Measurements from ENCODE around the gene RASGRF2.

RASGRF2 gene

DNA sequence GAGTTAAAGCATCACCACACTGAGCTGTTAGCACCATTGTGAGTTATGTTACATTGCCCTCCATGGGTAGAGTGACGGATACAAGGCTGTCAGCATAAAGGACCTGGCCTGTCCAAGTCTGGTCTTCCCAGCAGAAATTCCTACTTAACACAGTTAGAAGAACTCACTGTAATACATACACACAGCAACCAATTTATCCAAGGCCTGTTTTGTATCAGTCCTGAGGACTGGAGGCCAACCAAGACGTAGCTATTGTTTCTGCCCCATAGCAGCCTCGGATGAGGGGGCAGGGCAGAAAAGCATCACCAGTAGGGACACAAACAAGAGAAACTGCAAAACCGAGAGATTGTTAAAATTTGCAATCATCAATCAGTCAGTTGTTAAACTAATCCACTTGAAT is 206.9 kb downstream of the RASGRF2 start:
- no peak for DNase-seq (ENCODE audit: low read depth in 2 of 2, low spot score in 1 of 2)

DNA sequence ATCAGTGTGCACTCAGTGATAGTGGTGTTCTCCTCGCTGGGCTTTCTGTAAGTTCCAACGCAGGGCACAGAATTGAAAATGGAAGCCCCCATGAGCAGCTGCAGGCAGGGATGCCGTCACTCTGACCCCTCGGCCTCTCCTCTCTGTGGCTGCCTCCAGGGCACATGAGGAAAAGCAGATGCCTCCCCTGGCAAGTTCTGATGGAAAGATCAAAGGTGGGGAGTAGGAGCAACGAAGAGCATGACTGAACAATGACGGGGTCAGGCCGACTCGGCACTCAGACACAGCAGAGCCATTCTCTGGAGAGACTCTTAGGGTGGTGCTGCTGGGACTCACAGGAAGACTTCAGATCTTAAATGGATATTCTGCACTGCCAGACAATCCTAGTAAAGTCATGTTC is 207.4 kb downstream of the RASGRF2 start:
- DNase-seq (ENCODE audit: low read depth in 2 of 2, low spot score in 1 of 2): no peak

DNA sequence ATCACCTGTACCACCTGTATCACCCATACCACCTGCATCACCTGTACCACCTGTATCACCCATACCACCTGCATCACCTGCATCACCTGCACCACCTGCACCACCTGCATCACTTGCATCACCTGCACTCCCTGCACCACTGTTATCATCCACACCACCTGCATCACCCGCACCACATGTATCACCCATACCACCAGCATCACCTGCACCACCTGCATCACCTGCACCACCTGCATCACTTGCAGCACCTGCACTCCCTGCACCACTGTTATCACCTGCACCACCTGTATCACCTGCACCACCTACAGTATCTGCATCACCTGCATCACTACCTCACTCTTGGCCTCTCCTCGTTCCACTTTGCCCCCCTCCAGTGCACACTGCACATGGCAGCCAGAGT is 209.8 kb downstream of the RASGRF2 start:
- DNase-seq (ENCODE audit: low read depth in 2 of 2, low spot score in 1 of 2): no peak

DNA sequence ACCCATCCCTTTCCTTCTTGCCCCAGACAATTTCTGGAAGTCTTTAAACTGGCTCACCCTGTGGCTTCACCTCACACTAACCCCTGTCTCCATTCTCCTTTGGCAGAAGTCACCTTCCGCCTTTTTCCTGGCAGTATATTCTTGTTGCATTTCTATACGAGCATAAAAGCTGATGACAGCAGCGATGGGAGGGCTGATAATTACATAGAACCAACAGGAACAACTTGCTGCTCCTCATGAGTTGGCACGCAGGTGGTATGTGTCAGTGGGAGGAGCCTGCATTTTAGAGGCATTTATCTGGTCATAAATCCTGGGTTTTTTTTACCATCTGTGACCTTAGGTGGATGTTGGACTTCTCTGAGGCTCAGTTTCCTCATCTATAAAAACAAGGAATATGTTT is 211.6 kb downstream of the RASGRF2 start:
- no peak for DNase-seq (ENCODE audit: low read depth in 2 of 2, low spot score in 1 of 2)

DNA sequence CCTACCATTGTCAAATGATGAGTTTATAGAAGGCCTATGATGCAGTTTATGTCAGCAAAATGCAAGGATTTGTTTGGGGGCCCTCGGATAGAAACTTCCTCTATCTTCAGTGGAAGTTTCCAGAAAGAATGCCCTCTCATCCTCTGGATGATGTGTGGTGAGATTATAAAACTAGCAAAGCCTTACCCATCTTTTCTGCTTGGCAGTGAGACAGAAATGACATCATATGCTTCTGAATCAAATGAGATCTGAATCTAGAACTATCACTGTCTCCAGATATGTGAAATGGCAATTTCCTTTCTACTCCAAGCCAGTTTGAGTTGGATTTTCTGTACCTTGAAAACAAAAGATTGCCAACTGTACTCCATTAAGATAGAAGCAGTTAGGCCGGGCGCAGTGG is 212.5 kb downstream of the RASGRF2 start:
- no peak for DNase-seq (ENCODE audit: low read depth in 2 of 2, low spot score in 1 of 2)

DNA sequence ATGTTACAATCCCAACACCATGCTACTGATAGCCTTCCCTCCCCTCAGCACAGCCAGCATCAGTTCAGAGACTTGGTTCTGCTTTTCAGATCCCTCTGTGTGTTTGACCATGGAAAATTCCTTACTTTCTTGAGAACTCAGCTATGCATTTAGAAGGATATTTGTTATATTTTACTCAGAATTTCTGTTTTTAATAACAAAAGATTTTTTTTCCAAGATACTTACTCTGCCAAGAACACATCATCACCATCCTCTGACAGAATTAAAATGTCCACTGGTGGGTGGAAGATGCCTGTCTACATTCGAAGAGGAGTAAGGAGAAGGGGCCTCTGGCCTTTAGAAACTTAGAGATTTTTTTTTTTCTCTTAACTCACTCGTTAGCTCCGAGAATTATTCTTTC is 216.9 kb downstream of the RASGRF2 start:
- no peak for DNase-seq (ENCODE audit: low read depth in 2 of 2, low spot score in 1 of 2)

DNA sequence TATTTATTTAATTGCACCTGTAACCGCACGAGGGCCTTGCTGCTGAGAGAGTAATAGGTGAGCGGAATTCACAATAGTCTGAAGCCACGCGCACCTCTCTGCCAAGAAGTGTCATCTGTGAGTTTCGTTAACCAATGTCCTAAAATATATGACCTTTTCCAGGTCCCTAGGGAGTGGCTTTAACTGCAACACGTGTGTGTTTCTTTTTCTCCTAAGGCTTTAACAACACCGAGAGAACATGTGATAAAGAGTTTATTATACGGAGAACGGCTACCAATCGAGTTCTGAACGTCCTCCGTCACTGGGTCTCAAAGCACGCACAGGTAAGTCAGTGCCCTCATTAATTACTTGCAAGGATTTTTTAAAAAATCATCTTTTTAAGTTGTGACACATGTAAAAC is 219.8 kb downstream of the RASGRF2 start:
- DNase-seq (ENCODE audit: low read depth in 2 of 2, low spot score in 1 of 2): no peak

DNA sequence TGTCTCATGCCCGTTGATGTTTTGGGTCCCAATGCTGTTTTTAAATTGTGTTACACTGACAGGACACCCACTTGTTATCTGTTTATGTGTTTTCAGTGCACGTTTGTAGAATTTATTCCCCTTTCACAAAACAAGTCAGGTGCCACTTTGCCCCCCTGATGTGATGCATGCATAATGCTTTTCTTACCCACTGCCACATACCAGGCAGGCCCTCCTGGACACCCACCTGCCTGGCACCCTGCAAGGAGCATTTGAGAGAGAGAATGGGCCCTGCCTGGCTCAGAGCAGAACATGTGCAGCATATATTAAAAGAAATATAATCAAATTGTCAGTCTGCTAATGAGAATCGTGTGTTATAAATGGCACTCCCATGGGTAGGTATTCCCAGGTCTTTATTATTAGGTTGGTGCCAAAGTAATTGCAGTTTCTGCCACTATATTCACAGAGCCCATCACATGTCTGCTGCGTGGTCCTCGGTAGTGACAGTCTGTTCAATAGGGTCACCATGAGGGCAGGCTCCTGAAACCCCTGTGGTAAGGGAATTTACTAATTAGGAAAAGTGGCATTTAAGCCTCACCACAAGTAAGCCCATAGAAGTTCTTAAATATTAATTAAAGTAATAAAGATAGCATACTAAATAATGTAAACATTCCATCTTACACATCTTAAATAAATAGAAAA is 220.8 kb downstream of the RASGRF2 start:
- DNase-seq (ENCODE audit: low read depth in 2 of 2, low spot score in 1 of 2): no peak

DNA sequence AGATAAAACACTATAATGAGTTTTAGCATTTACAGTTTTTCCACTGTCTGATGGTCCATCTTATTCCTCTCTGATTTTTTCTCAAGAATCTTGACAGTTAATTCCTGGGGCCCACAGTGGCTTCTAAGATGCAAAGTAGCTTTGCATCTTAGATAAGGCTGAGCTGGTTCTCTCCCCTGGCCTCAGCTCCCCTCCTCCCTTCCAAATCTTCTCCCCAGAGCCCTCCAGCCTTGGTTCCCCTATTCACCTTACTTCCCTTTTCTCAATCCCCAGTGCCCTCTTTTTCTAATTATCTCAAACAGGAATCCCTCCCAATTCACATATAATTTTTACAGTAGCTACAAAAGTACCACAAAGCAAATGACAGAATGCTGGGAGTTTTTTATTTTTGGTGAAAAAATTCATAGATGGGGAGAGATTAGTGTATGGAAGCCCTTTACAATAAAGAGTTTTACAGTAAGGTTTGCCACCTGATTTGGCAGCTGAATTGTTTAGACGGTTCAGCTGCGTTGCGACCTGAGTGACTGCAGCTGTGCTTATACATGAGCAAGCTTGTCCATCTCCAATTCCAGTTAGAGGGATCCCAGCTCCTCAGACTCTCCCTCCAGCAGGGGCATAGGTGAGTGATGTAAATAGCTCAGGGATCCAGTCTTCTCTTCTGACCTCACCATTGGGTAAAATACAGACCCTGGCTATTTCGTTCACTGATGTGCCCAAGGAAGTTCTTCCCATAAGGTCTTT is 221.6 kb downstream of the RASGRF2 start:
- DNase-seq (ENCODE audit: low read depth in 2 of 2, low spot score in 1 of 2): no peak

DNA sequence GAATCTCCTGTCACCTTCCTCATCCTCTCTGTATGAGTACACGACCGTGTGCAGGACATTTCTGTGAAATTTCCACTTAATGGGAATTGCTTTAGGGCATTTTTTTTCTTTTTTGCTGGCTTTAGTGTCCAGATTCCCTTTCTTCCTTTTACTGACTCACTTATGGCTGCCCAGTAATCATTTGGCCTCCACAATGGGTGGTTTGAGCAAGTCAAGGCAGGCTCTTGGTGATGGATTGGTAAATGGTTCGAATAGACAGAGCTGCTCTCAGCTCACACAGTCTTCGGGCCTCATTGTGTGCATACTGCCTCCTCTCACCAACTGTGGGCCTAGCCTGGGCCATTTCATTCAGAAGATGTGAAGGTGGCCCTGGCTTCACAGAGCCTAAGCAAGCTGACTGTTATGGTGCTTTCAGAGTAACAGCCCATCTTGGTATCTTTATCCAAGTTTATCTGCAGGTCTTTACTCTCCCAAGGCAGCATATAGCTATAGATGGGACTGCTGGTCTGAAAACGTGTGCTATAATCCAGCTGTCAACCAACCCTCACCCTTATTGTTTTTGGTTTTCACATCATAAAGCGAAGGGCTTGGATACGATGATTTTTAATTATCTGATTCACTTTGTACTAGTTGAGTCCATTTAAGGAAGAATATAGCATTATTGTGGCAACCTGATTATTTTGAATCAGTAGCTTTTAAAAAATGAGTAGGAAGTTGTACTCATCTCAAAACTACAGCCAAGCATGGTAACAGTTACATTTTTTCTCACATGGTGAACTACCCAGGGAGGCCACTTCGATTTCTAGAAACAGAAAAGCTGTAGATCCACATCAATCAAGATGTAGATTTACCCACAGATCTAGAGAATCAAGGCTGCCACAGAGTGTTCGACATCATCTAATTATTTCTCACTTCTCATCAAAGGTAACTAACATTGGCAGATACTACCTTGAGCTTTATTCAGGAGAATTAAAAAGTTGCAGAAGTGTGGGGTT is 222.5 kb downstream of the RASGRF2 start:
- no peak for DNase-seq (ENCODE audit: low read depth in 2 of 2, low spot score in 1 of 2)

DNA sequence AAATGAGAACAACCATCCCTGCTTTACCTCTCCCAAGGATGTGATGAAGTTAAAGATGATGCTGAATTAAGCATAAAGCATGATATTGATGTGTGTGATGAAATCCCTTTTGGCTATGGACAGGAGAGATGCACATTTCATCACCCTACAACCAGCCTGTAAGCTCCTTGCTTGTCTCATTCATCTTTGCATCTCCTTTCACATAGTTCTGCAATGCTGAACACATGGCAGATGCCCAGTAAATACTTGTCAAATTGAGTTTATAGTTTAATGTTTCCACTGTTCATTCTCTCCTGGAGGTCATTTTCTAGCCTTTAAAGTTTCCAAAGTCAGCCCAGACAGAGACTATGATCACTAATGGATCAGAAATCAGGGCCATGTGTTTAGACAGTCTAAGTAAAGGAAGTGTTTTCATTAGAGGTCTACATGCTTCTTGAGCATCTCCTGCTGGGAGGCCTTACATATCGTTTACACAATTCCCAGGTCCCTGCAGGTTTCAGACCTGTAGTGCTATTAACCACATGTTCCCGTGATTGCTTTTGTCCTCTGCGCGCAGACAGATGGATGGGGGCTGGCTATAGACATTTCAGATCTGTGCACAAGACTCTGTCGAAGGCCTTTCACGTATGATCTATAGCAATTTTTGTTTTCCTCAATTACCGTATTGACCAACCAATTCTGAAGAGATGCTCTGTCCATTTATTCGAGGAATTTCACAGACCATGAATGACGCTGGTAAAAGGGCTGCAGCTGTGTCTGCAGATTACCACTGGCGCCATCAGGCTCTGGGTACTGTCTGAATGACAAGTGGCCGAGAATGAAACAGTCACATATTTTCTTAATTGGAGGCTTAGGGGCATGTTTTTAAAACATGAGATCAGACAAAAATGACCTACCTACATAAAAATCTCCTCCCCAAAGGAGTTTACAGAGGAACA is 223.9 kb downstream of the RASGRF2 start:
- DNase-seq (ENCODE audit: low read depth in 2 of 2, low spot score in 1 of 2): no peak

DNA sequence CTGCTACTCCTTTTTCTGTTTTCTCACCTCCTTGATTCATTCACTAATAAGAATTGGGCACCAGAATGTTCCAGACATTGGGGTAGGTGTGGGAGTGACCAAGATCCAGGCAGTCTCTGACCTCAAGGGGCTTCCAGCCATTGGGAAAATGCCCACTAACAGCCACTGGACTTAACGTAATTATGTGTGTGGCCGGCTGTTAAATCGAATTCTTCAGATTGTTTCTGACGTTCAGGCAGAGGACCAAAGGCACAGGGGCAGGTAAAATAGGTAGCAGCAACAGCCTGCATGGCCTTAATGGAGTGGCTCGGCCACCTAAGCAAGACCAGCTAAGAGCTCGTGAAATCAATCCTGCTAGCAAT is 224.6 kb downstream of the RASGRF2 start:
- DNase-seq (ENCODE audit: low read depth in 2 of 2, low spot score in 1 of 2): no peak

DNA sequence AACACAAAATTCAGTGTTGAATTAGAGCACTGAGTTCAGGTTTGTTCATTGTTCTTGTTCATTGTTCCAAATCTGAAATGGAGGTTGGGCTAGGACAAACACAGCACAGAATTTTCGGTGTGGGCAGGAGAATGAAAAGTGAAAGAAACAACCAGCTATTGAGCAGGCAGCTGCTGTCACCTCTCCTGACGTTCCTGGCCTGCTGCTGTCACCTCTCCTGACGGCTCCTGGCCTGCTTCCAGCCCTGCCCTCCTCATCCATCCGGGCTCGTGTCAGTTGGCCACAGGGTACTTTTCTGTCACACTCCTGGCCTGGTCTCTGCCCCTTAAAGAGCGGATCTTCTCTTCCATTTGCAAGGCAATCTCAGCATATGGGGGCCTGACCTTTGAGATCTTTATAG is 227.7 kb downstream of the RASGRF2 start:
- no peak for DNase-seq (ENCODE audit: low read depth in 2 of 2, low spot score in 1 of 2)

DNA sequence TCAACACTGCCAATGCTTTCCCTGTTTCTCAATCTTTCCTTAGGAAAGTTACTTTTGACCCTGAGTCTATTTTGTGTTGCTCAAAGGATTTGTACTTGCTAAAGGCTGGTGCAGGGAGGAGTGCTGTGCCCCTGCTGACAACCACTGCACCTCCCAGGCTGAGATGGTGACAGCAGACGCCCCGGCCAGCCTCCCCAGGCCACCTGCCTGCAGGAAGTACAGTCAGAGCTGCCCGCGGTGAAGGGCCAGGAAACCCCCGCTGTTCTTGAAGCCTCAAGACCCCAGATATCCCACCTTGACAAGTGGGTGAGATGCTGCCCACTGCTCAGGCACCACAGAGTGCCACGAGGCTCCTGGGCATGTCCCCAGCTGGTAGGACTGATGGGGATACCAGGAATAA is 228.8 kb downstream of the RASGRF2 start:
- no peak for DNase-seq (ENCODE audit: low read depth in 2 of 2, low spot score in 1 of 2)

DNA sequence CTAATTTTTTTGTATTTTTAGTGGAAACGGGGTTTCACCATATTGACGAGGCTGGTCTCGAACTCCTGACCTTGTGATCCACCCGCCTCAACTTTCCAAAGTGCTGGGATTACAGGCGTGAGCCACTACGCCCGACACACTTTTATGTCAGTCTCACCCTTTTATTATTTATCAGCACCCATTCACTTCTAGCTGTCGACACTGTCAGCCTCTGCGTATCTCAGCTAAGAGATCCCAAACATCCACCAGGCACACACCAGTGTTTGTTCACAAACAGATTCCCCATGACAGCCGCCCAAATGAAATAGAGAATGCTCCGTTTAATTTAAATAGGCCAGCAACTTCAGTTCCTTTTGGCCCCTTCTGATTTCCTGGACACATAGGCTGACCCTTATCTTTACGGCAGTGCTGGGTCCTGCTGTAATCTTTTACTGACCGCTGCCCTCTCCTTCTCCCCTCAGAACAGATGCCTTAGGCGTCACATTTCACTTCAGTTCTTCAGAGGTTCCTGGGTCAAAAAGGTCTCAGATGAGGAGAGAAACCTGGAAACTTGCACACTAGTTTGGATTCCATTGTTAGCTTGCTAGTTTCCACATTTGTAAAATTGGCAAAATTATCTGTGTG is 229.8 kb downstream of the RASGRF2 start:
- DNase-seq (ENCODE audit: low read depth in 2 of 2, low spot score in 1 of 2): no peak

DNA sequence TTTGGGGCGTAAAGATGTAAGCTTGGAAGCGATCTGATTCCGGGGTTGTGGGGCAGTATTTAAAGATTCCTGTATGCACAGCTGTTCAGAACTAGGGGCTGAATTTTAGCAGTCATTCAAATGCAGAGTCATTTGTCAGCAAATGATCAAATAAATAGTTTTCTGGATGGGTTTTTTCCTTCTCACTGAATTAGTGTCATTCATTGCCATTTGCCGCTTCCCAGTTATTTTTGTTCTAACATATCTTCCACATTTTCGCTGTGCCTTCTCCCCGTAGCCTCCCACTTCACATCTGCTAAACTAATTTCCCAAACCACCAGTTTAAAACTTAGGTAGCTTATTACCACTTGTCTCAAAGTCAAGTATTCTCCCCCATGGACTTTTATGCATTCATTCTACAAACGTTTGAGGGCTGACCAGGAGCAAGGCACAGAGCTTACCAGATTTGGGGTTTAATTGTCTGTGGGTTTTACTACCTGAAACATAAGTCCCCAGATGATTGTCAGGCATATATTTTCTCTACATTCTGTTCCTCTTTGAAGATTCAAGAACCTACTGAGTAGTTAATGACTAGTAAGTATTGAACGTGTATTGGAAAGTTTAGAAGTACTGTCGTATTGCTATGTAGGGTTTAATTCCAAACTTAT is 231.7 kb downstream of the RASGRF2 start:
- DNase-seq (ENCODE audit: low read depth in 2 of 2, low spot score in 1 of 2): no peak

DNA sequence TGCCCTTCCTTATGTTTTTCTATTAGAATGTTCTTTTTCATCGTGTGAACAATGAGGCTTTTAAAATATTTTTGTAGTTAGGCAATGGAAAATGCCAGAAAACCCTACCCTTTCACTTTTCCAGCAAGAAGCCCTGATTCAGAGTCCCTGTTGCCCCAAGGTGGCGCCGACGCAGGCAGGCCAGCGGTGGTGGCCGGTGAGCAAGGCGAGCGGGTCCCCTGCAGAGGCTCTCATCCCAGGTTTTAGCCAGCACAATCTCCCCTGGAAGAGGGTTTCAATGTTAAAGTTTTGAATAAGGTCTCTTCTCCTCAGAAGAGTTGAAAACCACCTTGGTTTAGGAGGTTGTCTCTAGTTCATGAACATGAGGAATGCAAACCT is 232.2 kb downstream of the RASGRF2 start:
- no peak for DNase-seq (ENCODE audit: low read depth in 2 of 2, low spot score in 1 of 2)

DNA sequence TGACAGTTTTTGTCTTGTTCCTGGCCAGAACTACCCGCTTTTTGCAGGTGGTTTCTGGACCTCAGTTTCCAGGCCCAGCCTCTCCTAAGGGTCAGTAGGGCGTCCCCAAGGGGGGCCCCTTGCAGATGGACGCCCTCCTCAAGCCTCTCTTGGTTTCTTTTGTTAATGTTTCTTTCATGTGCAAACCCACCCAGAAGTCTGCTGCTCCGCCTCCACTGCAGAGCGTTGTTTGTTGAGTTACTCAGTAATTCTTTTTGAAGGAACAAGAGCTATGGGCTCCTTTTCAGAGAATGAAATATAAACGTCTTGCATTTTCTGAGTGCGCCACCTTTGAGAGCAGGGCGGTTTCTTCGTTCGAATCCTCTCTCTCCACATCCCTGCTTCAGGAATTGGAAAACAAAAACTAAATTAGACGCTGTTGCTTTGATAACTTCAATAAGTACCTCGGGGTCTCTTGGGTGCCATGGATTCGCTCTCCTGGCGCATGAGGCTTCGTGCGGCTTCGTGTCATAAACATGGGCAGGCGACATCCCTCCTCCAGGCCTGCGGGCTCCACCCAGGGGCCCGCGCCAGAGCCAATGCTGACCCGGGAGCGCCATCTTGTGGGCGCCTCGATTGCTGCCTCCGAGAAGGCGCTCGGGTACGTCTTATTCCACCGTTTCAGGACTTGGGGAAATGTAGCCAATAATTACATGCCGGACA is 234.6 kb downstream of the RASGRF2 start:
- peak; percentile 38 to 54 for DNase-seq (ENCODE audit: low read depth in 2 of 2, low spot score in 1 of 2)

DNA sequence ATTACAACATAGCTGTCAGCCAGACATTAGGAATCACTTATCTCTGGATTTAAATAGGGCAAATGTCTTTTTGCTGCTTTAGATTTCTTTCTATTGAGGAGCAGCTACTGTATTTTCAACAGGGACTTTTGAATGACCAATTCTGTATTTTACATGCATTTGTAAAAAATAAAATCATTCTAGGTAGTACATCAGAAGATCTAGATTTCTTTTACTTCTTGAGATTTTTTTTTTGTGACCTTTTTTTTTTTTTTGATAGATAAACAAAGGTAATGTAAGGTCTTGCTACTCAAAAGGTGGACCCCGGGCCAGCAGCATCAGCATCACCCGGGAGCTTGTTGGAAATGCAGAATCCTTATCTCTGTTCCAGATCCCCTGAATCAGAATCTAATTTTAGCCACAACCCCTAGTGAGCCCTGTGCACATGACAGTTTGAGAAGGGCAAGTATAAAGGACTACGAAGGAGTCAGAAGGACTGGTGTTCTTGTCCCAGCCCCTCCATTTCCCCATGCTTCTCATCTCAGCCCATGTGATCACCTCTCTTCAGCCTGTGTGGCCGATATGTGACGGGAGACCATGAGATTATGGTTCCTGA is 235.3 kb downstream of the RASGRF2 start:
- DNase-seq (ENCODE audit: low read depth in 2 of 2, low spot score in 1 of 2): no peak
